NCI-H82 treated with DMSO at 0.1 percent for 48 hours (cell line): Measurements from ENCODE around the gene SLC26A1.

Experiments
- DNase-seq: peaks from one replicate; lab custom pipeline; 2025; ENCODE audit not compliant: unreplicated experiment; lab: John Stamatoyannopoulos, UW

Gene SLC26A1, protein sequence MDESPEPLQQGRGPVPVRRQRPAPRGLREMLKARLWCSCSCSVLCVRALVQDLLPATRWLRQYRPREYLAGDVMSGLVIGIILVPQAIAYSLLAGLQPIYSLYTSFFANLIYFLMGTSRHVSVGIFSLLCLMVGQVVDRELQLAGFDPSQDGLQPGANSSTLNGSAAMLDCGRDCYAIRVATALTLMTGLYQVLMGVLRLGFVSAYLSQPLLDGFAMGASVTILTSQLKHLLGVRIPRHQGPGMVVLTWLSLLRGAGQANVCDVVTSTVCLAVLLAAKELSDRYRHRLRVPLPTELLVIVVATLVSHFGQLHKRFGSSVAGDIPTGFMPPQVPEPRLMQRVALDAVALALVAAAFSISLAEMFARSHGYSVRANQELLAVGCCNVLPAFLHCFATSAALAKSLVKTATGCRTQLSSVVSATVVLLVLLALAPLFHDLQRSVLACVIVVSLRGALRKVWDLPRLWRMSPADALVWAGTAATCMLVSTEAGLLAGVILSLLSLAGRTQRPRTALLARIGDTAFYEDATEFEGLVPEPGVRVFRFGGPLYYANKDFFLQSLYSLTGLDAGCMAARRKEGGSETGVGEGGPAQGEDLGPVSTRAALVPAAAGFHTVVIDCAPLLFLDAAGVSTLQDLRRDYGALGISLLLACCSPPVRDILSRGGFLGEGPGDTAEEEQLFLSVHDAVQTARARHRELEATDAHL

GRCh38 chr4:993111-994029, at the start of gene SLC26A1:
Gene SLC26A1, minus strand, starts transcription at chr4:993404. Its CDS starts 1,701 bp downstream, at chr4:991703.
- no peak for DNase-seq

- DNase-seq = no peak
These were observed 49.3 kb upstream of the SLC26A1 start for GRCh38 chr4:1042352-1043055.

- DNase-seq = no peak
These were observed 48.7 kb upstream of the SLC26A1 start for GRCh38 chr4:1041936-1042330.

- DNase-seq = no peak
These were observed 48.1 kb upstream of the SLC26A1 start for GRCh38 chr4:1041147-1041935.

- DNase-seq = no peak
These were observed 47.3 kb upstream of the SLC26A1 start for GRCh38 chr4:1040344-1041146.

DNA sequence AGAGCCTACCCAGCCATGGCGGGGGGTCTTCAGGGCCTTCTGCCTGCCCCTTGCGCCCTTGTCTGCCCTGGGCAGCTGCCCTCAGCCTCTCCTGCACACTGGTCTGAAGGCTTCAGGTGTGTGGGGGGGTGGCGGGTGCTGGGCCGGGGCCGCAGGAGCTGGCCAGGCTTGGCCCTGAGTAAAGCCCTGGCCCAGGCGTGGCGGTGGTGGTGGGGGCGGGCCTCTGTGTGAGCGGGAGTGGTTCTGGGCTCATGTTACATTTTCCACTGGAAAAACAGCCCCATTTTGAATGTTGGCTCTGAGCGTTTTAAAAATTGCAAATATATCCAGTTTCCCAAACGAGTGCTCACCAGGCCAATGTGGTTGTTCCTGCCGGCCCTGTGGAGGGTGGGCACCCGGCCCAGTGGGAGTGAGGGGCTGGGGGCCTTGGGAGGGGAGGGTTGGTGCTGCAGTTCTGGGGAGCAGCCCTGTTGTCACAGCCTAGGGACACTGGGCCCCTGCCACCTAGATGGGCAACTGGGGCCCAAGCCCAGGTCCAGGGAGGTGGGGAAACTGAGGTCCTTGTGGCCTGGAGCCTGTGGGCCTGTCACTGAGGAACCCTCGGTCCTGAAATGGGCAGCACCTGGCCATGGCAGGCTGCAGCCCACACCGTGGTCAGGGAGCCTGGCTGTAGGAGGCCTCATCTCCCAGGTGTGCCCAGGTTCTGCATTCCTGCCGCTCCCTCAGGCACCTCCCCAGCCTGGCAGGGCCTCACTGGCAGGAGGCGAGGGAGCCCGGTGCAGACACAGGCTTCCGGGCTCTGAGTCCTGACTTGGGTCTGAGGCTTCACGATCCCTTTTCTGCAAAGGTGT, 46.5 kb upstream of the SLC26A1 start:
- DNase-seq = no peak

DNA sequence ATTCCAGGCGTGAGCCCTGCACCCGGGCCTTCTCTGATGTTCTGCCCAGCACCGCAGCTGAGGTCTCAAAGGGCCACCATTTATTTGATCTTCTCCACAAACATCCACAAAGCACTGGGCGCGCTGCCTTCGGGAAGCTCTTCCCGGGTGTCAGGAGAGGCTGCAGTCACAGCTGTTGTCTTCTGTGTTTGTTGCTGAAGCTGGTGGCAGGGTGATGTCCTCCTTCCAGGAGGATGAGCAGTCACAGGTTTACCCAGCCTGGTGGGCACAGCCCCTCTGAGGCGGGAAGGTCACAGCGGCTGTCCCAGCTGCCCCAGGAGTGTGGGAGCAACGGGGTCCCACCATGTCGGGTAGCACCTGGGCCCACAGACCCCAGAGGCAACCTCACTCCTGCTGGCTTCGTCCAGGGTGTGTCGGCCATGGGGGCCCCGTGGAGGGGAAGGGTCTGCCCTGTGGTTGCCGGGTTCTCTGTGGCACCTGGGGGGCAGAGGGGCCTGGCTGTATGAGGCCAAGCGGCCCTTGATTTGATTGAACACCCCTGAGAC, 45.8 kb upstream of the SLC26A1 start:
- no peak for DNase-seq

- DNase-seq = no peak
These were observed 44.0 kb upstream of the SLC26A1 start for GRCh38 chr4:1036976-1037810.

DNA sequence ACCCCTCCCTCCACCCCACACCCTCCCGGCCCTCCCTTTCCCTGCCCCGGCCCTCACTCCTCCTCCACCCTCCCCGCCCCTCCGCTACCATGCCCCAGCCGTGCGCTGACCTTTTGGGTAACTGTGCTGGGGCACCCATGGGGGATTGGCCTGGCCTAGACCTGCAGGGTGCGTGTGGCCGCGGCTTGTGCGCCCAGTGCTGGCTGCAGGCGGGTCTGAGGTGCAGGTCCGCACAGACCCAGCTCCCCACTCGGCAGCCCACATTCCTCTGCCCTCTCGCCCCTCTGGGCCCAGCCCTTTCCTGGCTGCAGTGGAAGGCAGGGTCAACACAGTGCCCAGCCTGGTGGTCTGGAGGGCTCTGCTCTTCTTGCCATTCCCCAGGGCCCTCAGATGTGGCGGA, 42.9 kb upstream of the SLC26A1 start:
- no peak for DNase-seq

GRCh38 chr4:1035510-1035909, 42.3 kb upstream of the SLC26A1 start:
- no peak for DNase-seq

GRCh38 chr4:1033840-1034551, 40.8 kb upstream of the SLC26A1 start:
- DNase-seq = no peak

GRCh38 chr4:1032861-1033260, 39.7 kb upstream of the SLC26A1 start:
- DNase-seq = no peak

- no peak for DNase-seq
These were observed 39.0 kb upstream of the SLC26A1 start for GRCh38 chr4:1031956-1032795.

- DNase-seq = no peak
These were observed 38.1 kb upstream of the SLC26A1 start for GRCh38 chr4:1031346-1031745.

- no peak for DNase-seq
These were observed 37.4 kb upstream of the SLC26A1 start for GRCh38 chr4:1030559-1030958.

DNA sequence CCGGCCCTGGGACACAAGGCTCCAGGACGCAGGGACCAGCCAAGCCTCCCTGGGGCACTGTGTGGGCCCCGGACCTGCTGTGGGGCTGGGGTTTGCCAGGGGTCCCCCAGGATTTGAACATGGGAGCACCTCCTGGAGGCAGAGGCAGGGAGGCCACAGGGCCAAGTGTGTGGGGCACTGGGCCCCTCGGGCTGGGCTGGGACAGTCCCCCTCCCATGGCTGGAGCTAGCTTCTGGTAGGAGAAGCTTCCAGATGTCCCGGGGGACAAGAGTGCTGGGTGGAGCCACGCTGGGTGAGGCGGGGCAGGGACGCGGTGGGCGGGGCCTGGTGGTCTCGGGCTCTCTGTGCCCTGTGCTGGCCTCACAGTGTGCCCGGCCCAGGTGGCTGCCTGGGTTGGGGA, 36.8 kb upstream of the SLC26A1 start:
- DNase-seq = no peak
